CD14-positive monocyte (primary cell): Measurements from ENCODE around the gene ITGB1. TPM values are rescaled to one million over a fixed set of nuclear protein-coding genes. Genes with fewer than 3 reads are reported as not detected.

Experiments used
- DNase-seq, 3 donors: peaks; one replicate each; pipeline ENCODE4 v3.0.0-alpha.2; 2011 to 2022
- H2AFZ ChIP-seq: 2 replicates; pipeline ENCODE4 v1.6.0; 2012; ENCODE audit warnings: mild to moderate bottlenecking, low read depth, low read length, inconsistent platforms; ENCODE audit not compliant: insufficient read depth, poor library complexity, severe bottlenecking
- H3K27ac ChIP-seq, 2 donors: 1 replicate in 1 of 2; 2 replicates in 1 of 2; pipeline ENCODE4 v1.5.1; 2012 to 2013; ENCODE audit warnings: low read length in 2 of 2, control low read depth in 1 of 2, inconsistent platforms in 1 of 2, low read depth in 1 of 2, mild to moderate bottlenecking in 1 of 2
- H3K27me3 ChIP-seq, 2 donors: one replicate each; pipeline versions ENCODE4 v1.6.0 to v1.6.1; 2011 to 2013; ENCODE audit warnings: low read length in 2 of 2; ENCODE audit not compliant: control insufficient read depth in 2 of 2, insufficient read depth in 2 of 2
- H3K36me3 ChIP-seq, 2 donors: replicated peaks in 1 of 2; 1 replicate in 1 of 2; 2 replicates in 1 of 2; pipeline versions ENCODE4 v1.5.1 to v1.6.1; 2012 to 2013; ENCODE audit warnings: low read length in 2 of 2, control low read depth in 1 of 2, inconsistent platforms in 1 of 2, mild to moderate bottlenecking in 1 of 2; ENCODE audit not compliant: insufficient read depth in 2 of 2, control insufficient read depth in 1 of 2
- H3K4me1 ChIP-seq, 2 donors: 1 replicate in 1 of 2; 2 replicates in 1 of 2; pipeline versions ENCODE4 v1.5.1 to v1.6.1; 2012 to 2013; ENCODE audit warnings: low read length in 2 of 2, control low read depth in 1 of 2, inconsistent platforms in 1 of 2, mild to moderate bottlenecking in 1 of 2, moderate library complexity in 1 of 2; ENCODE audit not compliant: insufficient read depth in 2 of 2, control insufficient read depth in 1 of 2
- H3K4me2 ChIP-seq: replicated peaks from 2 replicates; pipeline ENCODE3; 2012; ENCODE audit warnings: low read length, moderate library complexity, mild to moderate bottlenecking; ENCODE audit not compliant: poor library complexity, severe bottlenecking; ENCODE audit errors: extremely low read depth
- H3K4me3 ChIP-seq, 3 experiments: fragments of 200-600 bp in 1 of 3; sonication (generic) in 1 of 3; replicated peaks in 1 of 3; 1 replicate in 2 of 3; 2 replicates in 1 of 3; pipeline ENCODE4 v1.5.1; 2011 to 2013; ENCODE audit warnings: low read length in 3 of 3, mild to moderate bottlenecking in 3 of 3, control low read depth in 2 of 3, low read depth in 2 of 3, inconsistent platforms in 1 of 3, moderate library complexity in 1 of 3
- H3K79me2 ChIP-seq: 2 replicates; pipeline ENCODE4 v1.6.0; 2012; ENCODE audit warnings: mild to moderate bottlenecking, control low read depth, inconsistent platforms, low read length, moderate library complexity; ENCODE audit not compliant: insufficient read depth
- H3K9ac ChIP-seq: 2 replicates; pipeline ENCODE4 v1.6.0; 2017; ENCODE audit warnings: low read length, mild to moderate bottlenecking; ENCODE audit not compliant: insufficient read depth, poor library complexity, severe bottlenecking
- H3K9me3 ChIP-seq, 2 donors: replicated peaks in 1 of 2; 1 replicate in 1 of 2; 2 replicates in 1 of 2; pipeline versions ENCODE4 v1.5.1 to v1.6.1; 2012 to 2013; ENCODE audit warnings: low read length in 2 of 2, control low read depth in 1 of 2; ENCODE audit not compliant: control insufficient read depth in 1 of 2, insufficient read depth in 1 of 2
- H4K20me1 ChIP-seq: 2 replicates; pipeline ENCODE4 v1.6.0; 2012; ENCODE audit warnings: mild to moderate bottlenecking, low read length, control low read depth, moderate library complexity; ENCODE audit not compliant: insufficient read depth
- H3K27ac Mint-ChIP-seq, 7 donors: one replicate each; pipeline ENCODE4 v1.8.0; 2020; ENCODE audit warnings: mild to moderate bottlenecking in 7 of 7, mixed read lengths in 7 of 7, moderate library complexity in 6 of 7, inconsistent platforms in 2 of 7
- H3K27me3 Mint-ChIP-seq, 3 donors: one replicate each; pipeline ENCODE4 v1.8.0; 2021 to 2022; ENCODE audit warnings: low read depth in 3 of 3, mild to moderate bottlenecking in 3 of 3, mixed read lengths in 3 of 3, moderate library complexity in 3 of 3, inconsistent platforms in 1 of 3
- H3K36me3 Mint-ChIP-seq, 2 donors: one replicate each; pipeline ENCODE4 v1.8.0; 2020; ENCODE audit warnings: mixed read lengths in 2 of 2, inconsistent platforms in 1 of 2, mild to moderate bottlenecking in 1 of 2
- H3K4me1 Mint-ChIP-seq: one replicate; pipeline ENCODE4 v1.8.0; 2020; ENCODE audit warnings: mild to moderate bottlenecking, mixed read lengths
- H3K4me3 Mint-ChIP-seq, 2 donors: one replicate each; pipeline ENCODE4 v1.8.0; 2020; ENCODE audit warnings: mild to moderate bottlenecking in 2 of 2, mixed read lengths in 2 of 2, moderate library complexity in 1 of 2
- H3K9me3 Mint-ChIP-seq, 7 donors: one replicate each; pipeline ENCODE4 v1.8.0; 2020 to 2022; ENCODE audit warnings: mixed read lengths in 7 of 7, mild to moderate bottlenecking in 6 of 7, moderate library complexity in 6 of 7, inconsistent platforms in 2 of 7
- WGBS: methylation state at CpG from one replicate; pipeline ENCODE4 v1.1.5; 2013; ENCODE audit warnings: missing lambda C conversion rate; ENCODE audit not compliant: insufficient coverage; 5-methylcytosine and 5-hydroxymethylcytosine counted together
- intact Hi-C, 2 donors: fragments of 100-400 bp; cut with micrococcal nuclease; formaldehyde crosslinking; loops; one replicate each; pipeline versions ENCODE4 v1.15.0 to v1.15.1; 2023
- polyA plus RNA-seq, 3 donors: library from polyadenylated mRNA; depleted of rRNA in 1 of 3; unstranded in 2 of 3; stranded (reverse) in 1 of 3; fragments of 300-500 nt in 2 of 3; fragments of >200 nt in 1 of 3; fragmentation: Illumina TruSeq in 2 of 3; gene quantifications; 1 replicate in 2 of 3; 2 replicates in 1 of 3; pipeline ENCODE4 v1.2.3, GENCODE V29; 2012 to 2021
- TF ChIP-seq, protein P1 (sequence below): fragments of 200-600 bp; IDR thresholded peaks from one replicate; pipeline ENCODE4 v1.8.0; 2022; ENCODE audit warnings: antibody characterized with exemption, mild to moderate bottlenecking

The ITGB1 gene
- polyA plus RNA-seq, 3 donors: 58.2 to 157 (median 127) TPM

GRCh38 chr10:32887481-32887880 is 70.5 kb downstream of the ITGB1 start:
- no peak overlapping the region for H3K27ac ChIP-seq
- H3K36me3 ChIP-seq: no peaks in the 10 kb centered on the region
- H3K4me2 ChIP-seq: no peak overlapping the region
- Mint-ChIP-seq H3K27me3 (peaks cover 2 to 3% (median 2%) of the 10 kb centered on the region in 3 donors), H3K27ac (no peak overlapping the region), H3K4me1 (no peaks in the 10 kb centered on the region), H3K36me3 (no peaks in the 10 kb centered on the region), H3K4me3 (no peak overlapping the region), H3K9me3 (no peaks in the 10 kb centered on the region)
- no peak overlapping the region for H2AFZ ChIP-seq
- H3K4me1 ChIP-seq: no peaks in the 10 kb centered on the region
- intact Hi-C loops: no loop called here
- TF ChIP-seq, protein P1, sequence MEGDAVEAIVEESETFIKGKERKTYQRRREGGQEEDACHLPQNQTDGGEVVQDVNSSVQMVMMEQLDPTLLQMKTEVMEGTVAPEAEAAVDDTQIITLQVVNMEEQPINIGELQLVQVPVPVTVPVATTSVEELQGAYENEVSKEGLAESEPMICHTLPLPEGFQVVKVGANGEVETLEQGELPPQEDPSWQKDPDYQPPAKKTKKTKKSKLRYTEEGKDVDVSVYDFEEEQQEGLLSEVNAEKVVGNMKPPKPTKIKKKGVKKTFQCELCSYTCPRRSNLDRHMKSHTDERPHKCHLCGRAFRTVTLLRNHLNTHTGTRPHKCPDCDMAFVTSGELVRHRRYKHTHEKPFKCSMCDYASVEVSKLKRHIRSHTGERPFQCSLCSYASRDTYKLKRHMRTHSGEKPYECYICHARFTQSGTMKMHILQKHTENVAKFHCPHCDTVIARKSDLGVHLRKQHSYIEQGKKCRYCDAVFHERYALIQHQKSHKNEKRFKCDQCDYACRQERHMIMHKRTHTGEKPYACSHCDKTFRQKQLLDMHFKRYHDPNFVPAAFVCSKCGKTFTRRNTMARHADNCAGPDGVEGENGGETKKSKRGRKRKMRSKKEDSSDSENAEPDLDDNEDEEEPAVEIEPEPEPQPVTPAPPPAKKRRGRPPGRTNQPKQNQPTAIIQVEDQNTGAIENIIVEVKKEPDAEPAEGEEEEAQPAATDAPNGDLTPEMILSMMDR: no peak
- no peaks in the 10 kb centered on the region for H3K79me2 ChIP-seq
- no peaks in the 10 kb centered on the region for H3K9me3 ChIP-seq
- 100% methylated on average over 4 of the region's 7 CpGs for WGBS
- H3K4me3 ChIP-seq: no peak overlapping the region
- no peaks in the 10 kb centered on the region for H3K27me3 ChIP-seq
- DNase-seq: no peak
- H3K9ac ChIP-seq: no peak overlapping the region
- no peaks in the 10 kb centered on the region for H4K20me1 ChIP-seq

GRCh38 chr10:32882076-32882475 is 76.0 kb downstream of the ITGB1 start:
- intact Hi-C loops: no loop called here
- H2AFZ ChIP-seq: no peak overlapping the region
- H3K9me3 ChIP-seq: no peaks in the 10 kb centered on the region
- H3K27me3 Mint-ChIP-seq: peaks cover 0 to 2% (median 0%) of the 10 kb centered on the region in 3 donors
- H3K9ac ChIP-seq: no peak overlapping the region
- no peak overlapping the region for H3K27ac ChIP-seq
- H3K4me1 Mint-ChIP-seq: no peaks in the 10 kb centered on the region
- 96% methylated on average over 6 of the region's 6 CpGs for WGBS
- no peaks in the 10 kb centered on the region for H3K27me3 ChIP-seq
- TF ChIP-seq, protein P1: no peak
- no peaks in the 10 kb centered on the region for H3K79me2 ChIP-seq
- no peak overlapping the region for H3K4me3 ChIP-seq
- peaks cover 0 to 3% (median 0%) of the 10 kb centered on the region in 7 donors for H3K9me3 Mint-ChIP-seq
- no peaks in the 10 kb centered on the region for H4K20me1 ChIP-seq
- H3K4me2 ChIP-seq: no peak overlapping the region
- DNase-seq: no peak
- H3K27ac Mint-ChIP-seq: no peak overlapping the region
- no peaks in the 10 kb centered on the region for H3K4me1 ChIP-seq
- H3K36me3 ChIP-seq: no peaks in the 10 kb centered on the region
- H3K36me3 Mint-ChIP-seq: no peaks in the 10 kb centered on the region
- no peak overlapping the region for H3K4me3 Mint-ChIP-seq
